ENCODE data around the gene HIVEP2. TPM values are rescaled to one million over a fixed set of nuclear protein-coding genes. Genes with fewer than 3 reads are reported as not detected.
A peak's percentile ranks its signal among the peaks of the same experiment; 100 is the strongest.

HIVEP2 gene
- total RNA-seq, 3 donors from 2014 or later (not counting 1 experiment from before 2014, with no cell fraction given), result 14.6 to 21.6 (median 18.7) TPM

DNA sequence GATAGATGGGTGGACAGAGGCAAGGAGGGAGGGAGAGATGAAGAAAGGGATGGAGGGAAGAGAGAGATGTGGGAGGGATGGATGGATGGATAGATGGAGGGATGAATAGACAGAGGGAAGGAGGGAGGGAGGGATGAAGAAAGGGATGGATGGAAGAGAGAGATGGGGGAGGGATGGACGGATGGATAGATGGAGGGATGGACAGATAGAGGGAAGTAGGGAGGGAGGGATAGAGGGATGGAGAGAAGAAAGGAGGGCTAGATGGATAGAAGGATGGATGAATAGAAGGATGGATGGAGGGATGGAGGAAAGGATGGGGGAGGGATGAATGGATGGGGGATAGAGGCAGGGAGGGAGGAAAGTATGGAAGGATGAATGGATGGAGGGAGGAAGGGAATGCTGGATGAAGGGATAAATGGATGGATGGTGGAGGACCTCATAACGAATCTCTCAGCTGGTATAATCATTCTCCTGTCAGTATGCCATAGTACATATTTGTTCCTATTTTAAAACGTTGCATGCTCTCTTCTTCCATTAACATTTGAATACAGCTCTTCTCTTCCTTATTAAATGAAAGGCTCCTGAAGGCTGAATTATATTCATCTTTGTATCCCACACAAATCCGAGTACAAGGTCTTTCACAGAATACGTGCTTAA lies 136.4 kb downstream of the HIVEP2 start:
- Mint-ChIP-seq H3K9me3 (no peaks in the 10 kb centered on the region), H3K27me3 (ENCODE audit: low read depth in 2 of 2) (no peaks in the 10 kb centered on the region), H3K36me3 (no peaks in the 10 kb centered on the region), H3K4me1 (peaks cover 8 to 19% of the 10 kb centered on the region in 2 donors), H3K27ac (no peak overlapping the region), H3K4me3 (no peak overlapping the region)
- no peaks in the 10 kb centered on the region for H3K27me3 ChIP-seq (ENCODE audit: control insufficient read depth, insufficient read depth, low read length)
- no peak overlapping the region for H3K4me3 ChIP-seq (ENCODE audit: low read length)
- 91% methylated on average over 4 of the region's 5 CpGs for WGBS (ENCODE audit: insufficient coverage)
- intact Hi-C loops (cut with micrococcal nuclease), result no loop called here
- TF ChIP-seq, protein P1, sequence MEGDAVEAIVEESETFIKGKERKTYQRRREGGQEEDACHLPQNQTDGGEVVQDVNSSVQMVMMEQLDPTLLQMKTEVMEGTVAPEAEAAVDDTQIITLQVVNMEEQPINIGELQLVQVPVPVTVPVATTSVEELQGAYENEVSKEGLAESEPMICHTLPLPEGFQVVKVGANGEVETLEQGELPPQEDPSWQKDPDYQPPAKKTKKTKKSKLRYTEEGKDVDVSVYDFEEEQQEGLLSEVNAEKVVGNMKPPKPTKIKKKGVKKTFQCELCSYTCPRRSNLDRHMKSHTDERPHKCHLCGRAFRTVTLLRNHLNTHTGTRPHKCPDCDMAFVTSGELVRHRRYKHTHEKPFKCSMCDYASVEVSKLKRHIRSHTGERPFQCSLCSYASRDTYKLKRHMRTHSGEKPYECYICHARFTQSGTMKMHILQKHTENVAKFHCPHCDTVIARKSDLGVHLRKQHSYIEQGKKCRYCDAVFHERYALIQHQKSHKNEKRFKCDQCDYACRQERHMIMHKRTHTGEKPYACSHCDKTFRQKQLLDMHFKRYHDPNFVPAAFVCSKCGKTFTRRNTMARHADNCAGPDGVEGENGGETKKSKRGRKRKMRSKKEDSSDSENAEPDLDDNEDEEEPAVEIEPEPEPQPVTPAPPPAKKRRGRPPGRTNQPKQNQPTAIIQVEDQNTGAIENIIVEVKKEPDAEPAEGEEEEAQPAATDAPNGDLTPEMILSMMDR (IDR thresholded peaks at IDR 0.05), result no peak
- no peak for ATAC-seq
- H3K9me3 ChIP-seq (ENCODE audit: control insufficient read depth, insufficient read depth, low read length), result no peaks in the 10 kb centered on the region
- no peaks in the 10 kb centered on the region for H3K36me3 ChIP-seq (ENCODE audit: control insufficient read depth, insufficient read depth, low read length)
- H3K4me1 ChIP-seq (ENCODE audit: control insufficient read depth, insufficient read depth, low read length), result no peaks in the 10 kb centered on the region
- no peak for DNase-seq
- no peak overlapping the region for H3K27ac ChIP-seq (ENCODE audit: low read length)

DNA sequence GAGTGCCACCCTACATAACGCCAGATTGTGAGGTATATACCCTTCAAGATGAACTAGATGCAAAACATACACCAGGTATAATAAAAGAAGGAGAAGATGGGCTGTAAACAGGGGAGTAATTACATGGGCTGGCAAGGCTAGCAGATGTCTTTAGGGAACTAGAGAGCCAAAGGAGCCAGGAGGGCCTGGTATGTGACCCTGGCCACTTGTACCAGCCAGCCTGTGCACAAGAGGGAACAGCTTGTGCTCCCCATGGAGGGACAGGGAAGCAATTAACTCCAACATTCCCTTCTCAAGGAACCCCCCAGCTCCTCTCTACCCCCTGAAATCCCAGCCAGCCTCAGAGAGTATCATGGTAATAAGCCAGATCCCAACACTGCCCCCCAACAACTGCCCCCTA lies 139.9 kb downstream of the HIVEP2 start:
- H3K36me3 Mint-ChIP-seq, result no peaks in the 10 kb centered on the region
- no CpG with 5 or more reads among the region's 1 CpG for WGBS (ENCODE audit: insufficient coverage)
- DNase-seq (no peak), ATAC-seq (no peak)
- no peaks in the 10 kb centered on the region for H3K9me3 Mint-ChIP-seq
- peaks cover 11 to 27% of the 10 kb centered on the region in 2 donors for H3K4me1 Mint-ChIP-seq
- Histone ChIP-seq H3K27ac (ENCODE audit: low read length) (no peak overlapping the region), H3K4me3 (ENCODE audit: low read length) (no peak overlapping the region), H3K36me3 (ENCODE audit: control insufficient read depth, insufficient read depth, low read length) (no peaks in the 10 kb centered on the region), H3K4me1 (ENCODE audit: control insufficient read depth, insufficient read depth, low read length) (no peaks in the 10 kb centered on the region), H3K27me3 (ENCODE audit: control insufficient read depth, insufficient read depth, low read length) (no peaks in the 10 kb centered on the region), H3K9me3 (ENCODE audit: control insufficient read depth, insufficient read depth, low read length) (no peaks in the 10 kb centered on the region)
- TF ChIP-seq, protein P1 (IDR thresholded peaks at IDR 0.05), result no peak
- intact Hi-C loops (cut with micrococcal nuclease), result no loop called here
- no peak overlapping the region for H3K27ac Mint-ChIP-seq
- no peaks in the 10 kb centered on the region for H3K27me3 Mint-ChIP-seq (ENCODE audit: low read depth in 2 of 2)
- H3K4me3 Mint-ChIP-seq, result no peak overlapping the region

DNA sequence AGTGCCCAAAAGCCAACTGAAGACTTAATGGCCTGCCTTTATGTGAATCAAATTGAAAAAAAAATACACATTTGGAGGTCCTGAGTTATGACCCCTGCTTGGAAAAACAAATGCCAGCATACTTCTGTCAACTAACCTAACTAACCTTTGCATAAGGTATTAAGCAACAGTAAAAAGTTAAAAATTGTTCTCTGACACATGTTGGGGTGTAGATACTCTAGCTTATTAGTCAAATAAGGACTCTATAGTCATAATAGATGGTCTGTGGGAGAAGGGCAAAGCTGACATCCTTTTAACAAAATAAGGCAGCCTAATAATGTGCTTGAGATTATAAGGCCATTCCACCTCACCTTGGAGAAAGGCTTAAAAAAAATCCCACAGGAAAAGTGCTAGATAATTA lies 140.5 kb downstream of the HIVEP2 start:
- no peaks in the 10 kb centered on the region for H3K9me3 ChIP-seq (ENCODE audit: control insufficient read depth, insufficient read depth, low read length)
- Mint-ChIP-seq H3K27me3 (ENCODE audit: low read depth in 2 of 2) (no peaks in the 10 kb centered on the region), H3K4me1 (peaks cover 11 to 27% of the 10 kb centered on the region in 2 donors), H3K27ac (peak overlapping the region in 1 of 2 donors; percentile 10), H3K36me3 (no peaks in the 10 kb centered on the region), H3K9me3 (no peaks in the 10 kb centered on the region), H3K4me3 (no peak overlapping the region)
- H3K27me3 ChIP-seq (ENCODE audit: control insufficient read depth, insufficient read depth, low read length), result no peaks in the 10 kb centered on the region
- DNase-seq (no peak), ATAC-seq (no peak)
- TF ChIP-seq, protein P1 (IDR thresholded peaks at IDR 0.05), result no peak
- intact Hi-C loops (cut with micrococcal nuclease), result no loop called here
- H3K36me3 ChIP-seq (ENCODE audit: control insufficient read depth, insufficient read depth, low read length), result no peaks in the 10 kb centered on the region
- H3K27ac ChIP-seq (ENCODE audit: low read length), result no peak overlapping the region
- H3K4me3 ChIP-seq (ENCODE audit: low read length), result no peak overlapping the region
- no peaks in the 10 kb centered on the region for H3K4me1 ChIP-seq (ENCODE audit: control insufficient read depth, insufficient read depth, low read length)

DNA sequence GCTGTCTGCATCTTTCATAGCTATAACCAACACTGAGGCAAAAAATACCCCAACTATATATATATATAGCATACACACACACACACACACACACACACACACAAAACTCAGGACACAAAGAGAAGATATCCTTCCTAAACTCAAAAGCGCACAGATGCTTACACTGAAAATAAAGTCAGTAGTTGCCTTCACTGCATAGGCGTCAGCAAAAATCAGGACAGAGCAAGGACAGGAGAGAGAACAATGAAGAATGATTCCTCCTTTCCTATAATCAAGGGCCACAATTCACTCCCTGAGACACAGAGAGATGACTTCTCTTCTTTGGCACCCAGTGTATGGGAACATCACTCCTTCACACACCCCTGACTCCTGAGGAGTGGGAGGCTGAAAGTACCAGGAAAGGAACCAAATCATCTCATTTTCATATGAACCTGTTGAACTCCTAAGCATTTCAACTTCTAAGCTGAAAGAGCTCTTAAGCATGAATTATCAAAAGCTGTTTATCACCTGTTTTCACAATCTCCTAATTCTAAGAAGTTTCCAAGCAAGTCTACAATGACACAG lies 141.4 kb downstream of the HIVEP2 start:
- Mint-ChIP-seq H3K27ac (peak overlapping the region in 1 of 2 donors; percentile 10), H3K4me1 (peaks cover 11 to 22% of the 10 kb centered on the region in 2 donors), H3K9me3 (no peaks in the 10 kb centered on the region), H3K4me3 (no peak overlapping the region), H3K36me3 (no peaks in the 10 kb centered on the region), H3K27me3 (ENCODE audit: low read depth in 2 of 2) (no peaks in the 10 kb centered on the region)
- H3K4me3 ChIP-seq (ENCODE audit: low read length), result no peak overlapping the region
- H3K27me3 ChIP-seq (ENCODE audit: control insufficient read depth, insufficient read depth, low read length), result no peaks in the 10 kb centered on the region
- 89% methylated on average over 2 of the region's 2 CpGs for WGBS (ENCODE audit: insufficient coverage)
- H3K9me3 ChIP-seq (ENCODE audit: control insufficient read depth, insufficient read depth, low read length), result no peaks in the 10 kb centered on the region
- H3K27ac ChIP-seq (ENCODE audit: low read length), result no peak overlapping the region
- ATAC-seq (no peak), DNase-seq (no peak)
- H3K36me3 ChIP-seq (ENCODE audit: control insufficient read depth, insufficient read depth, low read length), result no peaks in the 10 kb centered on the region
- TF ChIP-seq, protein P1 (IDR thresholded peaks at IDR 0.05), result no peak
- H3K4me1 ChIP-seq (ENCODE audit: control insufficient read depth, insufficient read depth, low read length), result no peaks in the 10 kb centered on the region
- intact Hi-C loops (cut with micrococcal nuclease), result no loop called here

Measured in natural killer cell (primary cell).